HCT116 (cell line): ENCODE results near the gene SH3RF2. TPM values are rescaled to one million over a fixed set of nuclear protein-coding genes. Genes with fewer than 3 reads are reported as not detected.

Source experiments
- ATAC-seq: fragments of 200-7000 bp; cut with Tn5 transposase; 2 replicates; pipeline ENCODE4 v1.9.1; 2020; ENCODE audit warnings: mild to moderate bottlenecking, moderate library complexity
- BruUV-seq: library from RNA; stranded (reverse); fragments of 400-500 nt; replicated peaks from 2 replicates; lab custom pipeline; 2021; lab: Mats Ljungman, UMichigan
- CTCF ChIA-PET: fragments of 300-600 bp; sonication (Branson Sonifier 250); formaldehyde crosslinking; loops from one replicate; lab custom pipeline; 2021; ENCODE audit warnings: antibody characterized with exemption; lab: Charles Lee
- POLR2A ChIA-PET: fragments of 300-600, 350-600 bp; sonication (Branson Sonifier 250); formaldehyde crosslinking; loops from one replicate; lab custom pipeline; 2021; ENCODE audit warnings: antibody characterized with exemption; lab: Charles Lee
- RAD21 ChIA-PET, 2 experiments: fragments of 300-600 bp; sonication (Branson Sonifier 250); formaldehyde crosslinking; loops; one replicate each; lab custom pipeline; 2023; ENCODE audit warnings: low total read pairs in 2 of 2; ENCODE audit not compliant: uncharacterized antibody in 2 of 2, unreplicated experiment in 2 of 2, low non-redundant PET in 1 of 2; lab: Charles Lee
- DNase-seq: peaks from one replicate; pipeline ENCODE4 v3.0.0-alpha.2; 2010; ENCODE audit warnings: low read depth, low spot score
- H2AFZ ChIP-seq: fragments of 200-600 bp; shearing (Covaris generic), sonication (generic); 2 replicates; pipeline ENCODE4 v1.6.1; 2017; ENCODE audit warnings: low read depth, mixed run types, mixed read lengths, antibody characterized with exemption, low read length; ENCODE audit not compliant: poor library complexity, severe bottlenecking
- H3K27ac ChIP-seq: 2 replicates; pipeline ENCODE4 v1.5.1; 2012; ENCODE audit warnings: low read depth, low read length
- H3K27me3 ChIP-seq: fragments of 200-600 bp; sonication (generic); 2 replicates; pipeline ENCODE4 v1.6.1; 2016; ENCODE audit warnings: mixed run types, low read length, mixed read lengths; ENCODE audit not compliant: insufficient read depth
- H3K36me3 ChIP-seq, 2 experiments: fragments of 200-500 bp in 1 of 2; fragments of 200-600 bp in 1 of 2; sonication (Bioruptor generic) in 1 of 2; sonication (generic) in 1 of 2; 2 replicates each; pipeline versions ENCODE4 v1.5.1 to v1.6.1; 2014 to 2016; ENCODE audit warnings: low read length in 2 of 2, inconsistent platforms in 1 of 2, mixed read lengths in 1 of 2, mixed run types in 1 of 2; ENCODE audit not compliant: insufficient read depth in 2 of 2, control insufficient read depth in 1 of 2
- H3K4me1 ChIP-seq, 2 experiments: fragments of 200-600 bp in 1 of 2; sonication (generic) in 1 of 2; 2 replicates each; pipeline versions ENCODE4 v1.5.1 to v1.6.1; 2012 to 2017; ENCODE audit warnings: low read length in 2 of 2, inconsistent platforms in 1 of 2, mild to moderate bottlenecking in 1 of 2, mixed read lengths in 1 of 2, mixed run types in 1 of 2, moderate library complexity in 1 of 2; ENCODE audit not compliant: insufficient read depth in 2 of 2, control insufficient read depth in 1 of 2
- H3K4me2 ChIP-seq: fragments of 200-600 bp; sonication (generic); 2 replicates; pipeline ENCODE4 v1.6.1; 2017; ENCODE audit warnings: mixed run types, low read length, mixed read lengths
- H3K4me3 ChIP-seq, 2 experiments: fragments of 200-600 bp in 1 of 2; sonication (generic) in 1 of 2; replicated peaks in 1 of 2; 2 replicates each; pipeline ENCODE4 v1.5.1; 2011 to 2016; ENCODE audit warnings: low read length in 2 of 2, control low read depth in 1 of 2, low read depth in 1 of 2, mild to moderate bottlenecking in 1 of 2, mixed read lengths in 1 of 2, mixed run types in 1 of 2
- H3K79me2 ChIP-seq: fragments of 200-600 bp; sonication (generic); 2 replicates; pipeline ENCODE4 v1.6.1; 2017; ENCODE audit warnings: mild to moderate bottlenecking, mixed run types, low read length, moderate library complexity, mixed read lengths; ENCODE audit not compliant: insufficient read depth
- H3K9ac ChIP-seq: fragments of 200-600 bp; sonication (generic); 2 replicates; pipeline ENCODE4 v1.6.1; 2016; ENCODE audit warnings: low read length, mixed read lengths
- H3K9me2 ChIP-seq: fragments of 200-600 bp; sonication (generic), shearing (Covaris generic); 2 replicates; pipeline ENCODE4 v1.6.1; 2017; ENCODE audit warnings: mixed run types, mild to moderate bottlenecking, moderate library complexity; ENCODE audit not compliant: insufficient read depth
- H3K9me3 ChIP-seq, 2 experiments: fragments of 200-500 bp in 1 of 2; fragments of 200-600 bp in 1 of 2; sonication (Bioruptor generic) in 1 of 2; sonication (generic) in 1 of 2; 2 replicates each; pipeline ENCODE4 v1.6.1; 2014 to 2017; ENCODE audit warnings: low read length in 2 of 2, mixed read lengths in 2 of 2, inconsistent platforms in 1 of 2, low read depth in 1 of 2, mild to moderate bottlenecking in 1 of 2, mixed run types in 1 of 2, moderate library complexity in 1 of 2; ENCODE audit not compliant: control insufficient read depth in 1 of 2, insufficient read depth in 1 of 2
- H4K20me1 ChIP-seq: fragments of 200-600 bp; sonication (generic), shearing (Covaris generic); 2 replicates; pipeline ENCODE4 v1.6.1; 2017; ENCODE audit warnings: mixed run types, mild to moderate bottlenecking, moderate library complexity; ENCODE audit not compliant: insufficient read depth
- ATF3 ChIP-seq: IDR thresholded peaks from 2 replicates; pipeline ENCODE4 v1.6.1; 2012
- EGR1 ChIP-seq: IDR thresholded peaks from 2 replicates; pipeline ENCODE4 v1.6.1; 2012; ENCODE audit warnings: low read depth
- EZH2 ChIP-seq: fragments of 200-600 bp; sonication (generic); IDR thresholded peaks from 2 replicates; pipeline ENCODE4 v1.6.1; 2017; ENCODE audit warnings: antibody characterized with exemption, mixed run types
- RAD21 ChIP-seq: IDR thresholded peaks from 2 replicates; pipeline ENCODE4 v1.6.1; 2012; ENCODE audit warnings: low read depth, mild to moderate bottlenecking
- ZFX ChIP-seq: fragments of 450-650 bp; IDR thresholded peaks from 2 replicates; pipeline ENCODE4 v1.6.1; 2017
- ZNF274 ChIP-seq: fragments of 200-500 bp; sonication (Bioruptor generic); IDR thresholded peaks from 2 replicates; pipeline ENCODE4 v1.6.1; 2014; ENCODE audit warnings: mild to moderate bottlenecking, low read depth, low read length, inconsistent platforms
- intact Hi-C: fragments of 100-400 bp; cut with micrococcal nuclease; formaldehyde crosslinking; loops from 2 replicates; pipeline ENCODE4 v1.10.0; 2022
- total RNA-seq: library from RNA; stranded (reverse); gene quantifications from one replicate; pipeline ENCODE4 v1.2.1, GENCODE V29; 2021; ENCODE audit not compliant: unreplicated experiment
- TF ChIP-seq, protein P1 (sequence below): IDR thresholded peaks from 2 replicates; pipeline ENCODE4 v1.6.1; 2011; ENCODE audit warnings: mild to moderate bottlenecking, low read length, moderate library complexity; ENCODE audit not compliant: insufficient replicate concordance; ENCODE audit errors: extremely low read depth
- TF ChIP-seq, protein P2 (sequence below), 3 experiments: fragments of 200-600 bp in 1 of 3; sonication (generic) in 1 of 3; IDR thresholded peaks in 2 of 3; conservative IDR thresholded peaks in 1 of 3; 2 replicates each; pipeline ENCODE4 v1.5.1; 2012 to 2017; ENCODE audit warnings: low read depth in 2 of 3, low read length in 2 of 3, antibody characterized with exemption in 1 of 3, borderline replicate concordance in 1 of 3, control low read depth in 1 of 3, mild to moderate bottlenecking in 1 of 3, mixed read lengths in 1 of 3, mixed run types in 1 of 3, moderate library complexity in 1 of 3; ENCODE audit not compliant: insufficient read depth in 1 of 3

Gene SH3RF2
- total RNA-seq, 1 experiment from 2014 or later = 14.3 TPM

DNA sequence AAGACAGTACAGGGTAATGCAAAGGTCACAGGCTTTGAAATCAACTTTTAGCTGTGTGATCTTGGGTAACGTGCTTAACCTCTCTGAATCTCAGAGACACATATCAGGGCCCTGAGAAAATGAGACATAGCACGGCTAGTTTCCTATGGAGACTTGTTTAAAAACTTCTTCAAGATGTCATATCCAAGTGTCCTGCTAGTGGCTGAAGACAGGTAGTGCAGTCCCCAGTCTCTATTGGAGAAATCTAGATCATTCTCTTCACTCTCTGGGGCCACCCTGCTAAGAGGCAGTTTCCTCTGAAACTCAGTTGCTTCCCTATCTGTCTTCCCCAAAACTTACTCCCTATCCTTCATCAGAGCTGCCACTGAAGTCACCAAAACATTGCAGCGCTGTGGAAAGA is 33.3 kb upstream of the SH3RF2 start:
- peak; percentile 21 for DNase-seq

More for the DNA sequence above, 33.3 kb upstream of the SH3RF2 start:
- ATAC-seq = peak; percentile 92
- Histone ChIP-seq H4K20me1 (no peaks in the 10 kb centered on the region), H3K27me3 (no peaks in the 10 kb centered on the region), H2AFZ (peak overlapping the region; percentile 47), H3K9me2 (no peaks in the 10 kb centered on the region), H3K4me1 (no peaks in the 10 kb centered on the region), H3K9ac (no peak overlapping the region), H3K36me3 (no peaks in the 10 kb centered on the region), H3K9me3 (no peaks in the 10 kb centered on the region; a peak in 1 of 4 replicates), H3K27ac (no peak overlapping the region), H3K4me3 (no peak overlapping the region), H3K79me2 (no peaks in the 10 kb centered on the region), H3K4me2 (no peak overlapping the region)
- RAD21 ChIA-PET = no interaction called here
- TF ChIP-seq EZH2 (no peak), ATF3 (no peak), RAD21 (0 out of 2 replicates have a peak, but pooled peaks have one; percentile 23), EGR1 (no peak), ZFX (no peak), ZNF274 (no peak)
- TF ChIP-seq, protein P1, sequence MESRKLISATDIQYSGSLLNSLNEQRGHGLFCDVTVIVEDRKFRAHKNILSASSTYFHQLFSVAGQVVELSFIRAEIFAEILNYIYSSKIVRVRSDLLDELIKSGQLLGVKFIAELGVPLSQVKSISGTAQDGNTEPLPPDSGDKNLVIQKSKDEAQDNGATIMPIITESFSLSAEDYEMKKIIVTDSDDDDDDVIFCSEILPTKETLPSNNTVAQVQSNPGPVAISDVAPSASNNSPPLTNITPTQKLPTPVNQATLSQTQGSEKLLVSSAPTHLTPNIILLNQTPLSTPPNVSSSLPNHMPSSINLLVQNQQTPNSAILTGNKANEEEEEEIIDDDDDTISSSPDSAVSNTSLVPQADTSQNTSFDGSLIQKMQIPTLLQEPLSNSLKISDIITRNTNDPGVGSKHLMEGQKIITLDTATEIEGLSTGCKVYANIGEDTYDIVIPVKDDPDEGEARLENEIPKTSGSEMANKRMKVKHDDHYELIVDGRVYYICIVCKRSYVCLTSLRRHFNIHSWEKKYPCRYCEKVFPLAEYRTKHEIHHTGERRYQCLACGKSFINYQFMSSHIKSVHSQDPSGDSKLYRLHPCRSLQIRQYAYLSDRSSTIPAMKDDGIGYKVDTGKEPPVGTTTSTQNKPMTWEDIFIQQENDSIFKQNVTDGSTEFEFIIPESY = no peak
- TF ChIP-seq, protein P2, sequence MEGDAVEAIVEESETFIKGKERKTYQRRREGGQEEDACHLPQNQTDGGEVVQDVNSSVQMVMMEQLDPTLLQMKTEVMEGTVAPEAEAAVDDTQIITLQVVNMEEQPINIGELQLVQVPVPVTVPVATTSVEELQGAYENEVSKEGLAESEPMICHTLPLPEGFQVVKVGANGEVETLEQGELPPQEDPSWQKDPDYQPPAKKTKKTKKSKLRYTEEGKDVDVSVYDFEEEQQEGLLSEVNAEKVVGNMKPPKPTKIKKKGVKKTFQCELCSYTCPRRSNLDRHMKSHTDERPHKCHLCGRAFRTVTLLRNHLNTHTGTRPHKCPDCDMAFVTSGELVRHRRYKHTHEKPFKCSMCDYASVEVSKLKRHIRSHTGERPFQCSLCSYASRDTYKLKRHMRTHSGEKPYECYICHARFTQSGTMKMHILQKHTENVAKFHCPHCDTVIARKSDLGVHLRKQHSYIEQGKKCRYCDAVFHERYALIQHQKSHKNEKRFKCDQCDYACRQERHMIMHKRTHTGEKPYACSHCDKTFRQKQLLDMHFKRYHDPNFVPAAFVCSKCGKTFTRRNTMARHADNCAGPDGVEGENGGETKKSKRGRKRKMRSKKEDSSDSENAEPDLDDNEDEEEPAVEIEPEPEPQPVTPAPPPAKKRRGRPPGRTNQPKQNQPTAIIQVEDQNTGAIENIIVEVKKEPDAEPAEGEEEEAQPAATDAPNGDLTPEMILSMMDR (IDR thresholded peaks at IDR 0.05 in 2 of 3, conservative IDR thresholded peaks at IDR 0.05 in 1 of 3; ENCODE audit: borderline replicate concordance in 1 of 3, insufficient read depth in 1 of 3, low read depth in 2 of 3, low read length in 2 of 3) = peak in 2 of 3 experiments; percentile 53 to 61; a peak in 5 of 6 replicates
- CTCF ChIA-PET = interaction anchor here (0.8 to 1.2 kb wide), 2 partner anchors 15 to 69 kb away, joined by 3 to 4 read pairs; partner anchors contain the start of gene PRELID2
- POLR2A ChIA-PET = no interaction called here
- intact Hi-C loops = no loop called here
- no TSS peak for BruUV-seq
